K562 (cell line): Measurements from ENCODE around the gene MYL6B. TPM values are rescaled to one million over a fixed set of nuclear protein-coding genes. Genes with fewer than 3 reads are reported as not detected.

Experiments
- BCL6 ChIP-seq: fragments of 250-450 bp; sonication (Bioruptor Pico); IDR thresholded peaks from 2 replicates; pipeline ENCODE4 v1.4.0; 2020
- BRCA1 ChIP-seq, 2 experiments: fragments of 450-650 bp in 1 of 2; sonication (generic) in 1 of 2; formaldehyde crosslinking in 1 of 2; IDR thresholded peaks; 2 replicates each; pipeline versions ENCODE4 v1.5.0 to v1.6.1; 2017 to 2020; ENCODE audit warnings: mild to moderate bottlenecking in 1 of 2, missing genetic modification reagents in 1 of 2
- CBX1 ChIP-seq: sonication (generic); IDR thresholded peaks from 2 replicates; pipeline ENCODE4 v1.6.1; 2016; ENCODE audit warnings: antibody characterized with exemption, low read depth, mild to moderate bottlenecking
- CBX3 ChIP-seq, 2 experiments: IDR thresholded peaks; 1 replicate in 1 of 2; 2 replicates in 1 of 2; pipeline ENCODE4 v1.6.1; 2012; ENCODE audit warnings: inconsistent platforms in 2 of 2, low read length in 2 of 2, borderline replicate concordance in 1 of 2, control low read depth in 1 of 2
- CHCHD3 ChIP-seq: fragments of 250-450 bp; sonication (Bioruptor Pico); IDR thresholded peaks from 2 replicates; pipeline ENCODE4 v2.1.2; 2022; ENCODE audit warnings: mild to moderate bottlenecking
- FOXA3 ChIP-seq, 2 experiments: fragments of 450-650 bp in 1 of 2; sonication (generic) in 1 of 2; formaldehyde crosslinking; IDR thresholded peaks in 1 of 2; conservative IDR thresholded peaks in 1 of 2; 2 replicates each; pipeline versions ENCODE4 v1.4.0 to v1.8.0; 2020 to 2022; ENCODE audit warnings: mild to moderate bottlenecking in 2 of 2, missing genetic modification reagents in 1 of 2
- HNRNPUL1 ChIP-seq: fragments of 200-400 bp; formaldehyde crosslinking; IDR thresholded peaks from 2 replicates; pipeline ENCODE4 v1.6.1; 2017; ENCODE audit warnings: low read length
- MAZ ChIP-seq, 2 experiments: fragments of 450-650 bp in 1 of 2; sonication (generic) in 1 of 2; formaldehyde crosslinking; IDR thresholded peaks in 1 of 2; conservative IDR thresholded peaks in 1 of 2; 2 replicates each; pipeline versions ENCODE4 v1.4.0 to v1.5.0; 2020; ENCODE audit warnings: mild to moderate bottlenecking in 1 of 2, missing genetic modification reagents in 1 of 2
- MLLT1 ChIP-seq, 2 experiments: fragments of 450-650 bp; IDR thresholded peaks; 2 replicates each; pipeline ENCODE4 v1.6.1; 2016
- NCOA6 ChIP-seq: fragments of 450-650 bp; IDR thresholded peaks from 2 replicates; pipeline ENCODE4 v1.6.1; 2017; ENCODE audit warnings: mild to moderate bottlenecking
- RFX5 ChIP-seq: IDR thresholded peaks from 2 replicates; pipeline ENCODE4 v1.6.1; 2011; ENCODE audit warnings: low read depth, mild to moderate bottlenecking, improper control_type of control experiment, low read length
- SIRT6 ChIP-seq: IDR thresholded peaks from one replicate; pipeline ENCODE4 v1.6.1; 2012; ENCODE audit warnings: low read depth, mild to moderate bottlenecking, control low read depth, inconsistent platforms, low read length, moderate library complexity
- SOX6 ChIP-seq: fragments of 450-650 bp; IDR thresholded peaks from 2 replicates; pipeline ENCODE4 v1.6.1; 2014; ENCODE audit warnings: mild to moderate bottlenecking
- SREBF2 ChIP-seq: sonication (generic); formaldehyde crosslinking; IDR thresholded peaks from 2 replicates; pipeline ENCODE4 v1.4.0; 2020; ENCODE audit warnings: mild to moderate bottlenecking, missing genetic modification reagents
- ZNF77 ChIP-seq: fragments of 250-450 bp; sonication (Bioruptor Pico); IDR thresholded peaks from 2 replicates; pipeline ENCODE4 v1.5.0; 2020
- polyA plus RNA-seq, 8 experiments: library from polyadenylated mRNA; depleted of rRNA in 4 of 8; stranded (reverse) in 5 of 8; unstranded in 3 of 8; fragments of >200 nt; fragmentation: Nextera tagmentation in 2 of 8; fragmentation: Illumina TruSeq in 1 of 8; extraction: Ambion mirVana in 2 of 8; extraction: Trizol in 1 of 8; gene quantifications; 2 replicates each; pipeline versions ENCODE4 v1.2.1 to v1.2.3, GENCODE V29; 2011 to 2014; ENCODE audit warnings: inconsistent platforms in 1 of 8, missing spikeins in 1 of 8
- total RNA-seq, 7 experiments: library from RNA; depleted of rRNA in 6 of 7; stranded (reverse); fragments of >200 nt in 6 of 7; fragmentation: Illumina TruSeq in 2 of 7; extraction: Trizol in 2 of 7; gene quantifications; 2 replicates each; pipeline versions ENCODE4 v1.2.1 to v1.2.3, GENCODE V29; 2011 to 2021; ENCODE audit warnings: low replicate concordance in 1 of 7
- TF ChIP-seq, protein P1 (sequence below), 2 experiments: fragments of 450-650 bp; conservative IDR thresholded peaks; 2 replicates each; pipeline ENCODE4 v1.6.1; 2017; ENCODE audit warnings: mild to moderate bottlenecking in 2 of 2, moderate library complexity in 2 of 2
- TF ChIP-seq, protein P2 (sequence below): fragments of 450-650 bp; IDR thresholded peaks from 2 replicates; pipeline ENCODE4 v1.6.1; 2017; ENCODE audit warnings: antibody characterized with exemption, mild to moderate bottlenecking
- TF ChIP-seq, protein P3 (sequence below): IDR thresholded peaks from 3 replicates; pipeline ENCODE4 v1.6.1; 2011; ENCODE audit warnings: borderline replicate concordance, mild to moderate bottlenecking, moderate library complexity; ENCODE audit not compliant: insufficient read length; ENCODE audit errors: extremely low read depth

The MYL6B gene
- total and polyA plus RNA-seq, 9 of the 15 experiments (the other 6 are each of a cell fraction or from before 2014, with no cell fraction given) = 42.8 to 77.3 (median 68.6) TPM

DNA sequence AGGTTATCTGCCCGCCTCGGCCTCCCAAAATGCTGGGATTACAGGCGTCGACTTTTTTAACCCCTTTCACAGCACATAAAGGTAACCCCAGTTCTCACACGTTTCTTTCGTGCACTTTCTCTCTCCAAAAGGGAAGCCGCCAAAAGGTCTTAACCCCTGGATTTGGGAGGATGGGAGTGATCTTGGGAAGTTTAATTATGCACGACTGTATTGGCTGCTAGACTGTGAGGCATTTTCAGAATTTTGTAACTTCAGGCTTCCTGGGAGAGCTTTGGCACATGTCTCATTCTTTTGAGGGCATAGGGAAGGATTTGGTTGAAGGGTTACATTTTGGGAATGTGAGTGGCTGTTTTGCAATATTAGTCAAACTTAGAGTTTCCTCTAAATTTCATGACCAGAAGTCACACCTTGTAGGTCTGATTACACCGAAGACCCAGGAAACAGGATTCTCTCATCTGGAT lies 38.3 kb downstream of the MYL6B start (continued):
- TF ChIP-seq, protein P1, sequence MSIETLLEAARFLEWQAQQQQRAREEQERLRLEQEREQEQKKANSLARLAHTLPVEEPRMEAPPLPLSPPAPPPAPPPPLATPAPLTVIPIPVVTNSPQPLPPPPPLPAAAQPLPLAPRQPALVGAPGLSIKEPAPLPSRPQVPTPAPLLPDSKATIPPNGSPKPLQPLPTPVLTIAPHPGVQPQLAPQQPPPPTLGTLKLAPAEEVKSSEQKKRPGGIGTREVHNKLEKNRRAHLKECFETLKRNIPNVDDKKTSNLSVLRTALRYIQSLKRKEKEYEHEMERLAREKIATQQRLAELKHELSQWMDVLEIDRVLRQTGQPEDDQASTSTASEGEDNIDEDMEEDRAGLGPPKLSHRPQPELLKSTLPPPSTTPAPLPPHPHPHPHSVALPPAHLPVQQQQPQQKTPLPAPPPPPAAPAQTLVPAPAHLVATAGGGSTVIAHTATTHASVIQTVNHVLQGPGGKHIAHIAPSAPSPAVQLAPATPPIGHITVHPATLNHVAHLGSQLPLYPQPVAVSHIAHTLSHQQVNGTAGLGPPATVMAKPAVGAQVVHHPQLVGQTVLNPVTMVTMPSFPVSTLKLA (conservative IDR thresholded peaks at IDR 0.05) = no peak
- no peak for TF ChIP-seq MLLT1 (IDR thresholded peaks at IDR 0.05)
- TF ChIP-seq, protein P2, sequence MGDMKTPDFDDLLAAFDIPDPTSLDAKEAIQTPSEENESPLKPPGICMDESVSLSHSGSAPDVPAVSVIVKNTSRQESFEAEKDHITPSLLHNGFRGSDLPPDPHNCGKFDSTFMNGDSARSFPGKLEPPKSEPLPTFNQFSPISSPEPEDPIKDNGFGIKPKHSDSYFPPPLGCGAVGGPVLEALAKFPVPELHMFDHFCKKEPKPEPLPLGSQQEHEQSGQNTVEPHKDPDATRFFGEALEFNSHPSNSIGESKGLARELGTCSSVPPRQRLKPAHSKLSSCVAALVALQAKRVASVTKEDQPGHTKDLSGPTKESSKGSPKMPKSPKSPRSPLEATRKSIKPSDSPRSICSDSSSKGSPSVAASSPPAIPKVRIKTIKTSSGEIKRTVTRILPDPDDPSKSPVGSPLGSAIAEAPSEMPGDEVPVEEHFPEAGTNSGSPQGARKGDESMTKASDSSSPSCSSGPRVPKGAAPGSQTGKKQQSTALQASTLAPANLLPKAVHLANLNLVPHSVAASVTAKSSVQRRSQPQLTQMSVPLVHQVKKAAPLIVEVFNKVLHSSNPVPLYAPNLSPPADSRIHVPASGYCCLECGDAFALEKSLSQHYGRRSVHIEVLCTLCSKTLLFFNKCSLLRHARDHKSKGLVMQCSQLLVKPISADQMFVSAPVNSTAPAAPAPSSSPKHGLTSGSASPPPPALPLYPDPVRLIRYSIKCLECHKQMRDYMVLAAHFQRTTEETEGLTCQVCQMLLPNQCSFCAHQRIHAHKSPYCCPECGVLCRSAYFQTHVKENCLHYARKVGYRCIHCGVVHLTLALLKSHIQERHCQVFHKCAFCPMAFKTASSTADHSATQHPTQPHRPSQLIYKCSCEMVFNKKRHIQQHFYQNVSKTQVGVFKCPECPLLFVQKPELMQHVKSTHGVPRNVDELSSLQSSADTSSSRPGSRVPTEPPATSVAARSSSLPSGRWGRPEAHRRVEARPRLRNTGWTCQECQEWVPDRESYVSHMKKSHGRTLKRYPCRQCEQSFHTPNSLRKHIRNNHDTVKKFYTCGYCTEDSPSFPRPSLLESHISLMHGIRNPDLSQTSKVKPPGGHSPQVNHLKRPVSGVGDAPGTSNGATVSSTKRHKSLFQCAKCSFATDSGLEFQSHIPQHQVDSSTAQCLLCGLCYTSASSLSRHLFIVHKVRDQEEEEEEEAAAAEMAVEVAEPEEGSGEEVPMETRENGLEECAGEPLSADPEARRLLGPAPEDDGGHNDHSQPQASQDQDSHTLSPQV = peak; percentile 19
- TF ChIP-seq CHCHD3 (CRISPR knock-in tag) = no peak
- TF ChIP-seq NCOA6 = no peak
- no peak for TF ChIP-seq MAZ (CRISPR knock-in tag; conservative IDR thresholded peaks at IDR 0.05 in 1 of 2, IDR thresholded peaks at IDR 0.05 in 1 of 2)
- no peak for TF ChIP-seq SOX6
- TF ChIP-seq BRCA1 (IDR thresholded peaks at IDR 0.05) = no peak
- no peak for TF ChIP-seq BRCA1 (CRISPR knock-in tag; IDR thresholded peaks at IDR 0.05)
- TF ChIP-seq, protein P3, sequence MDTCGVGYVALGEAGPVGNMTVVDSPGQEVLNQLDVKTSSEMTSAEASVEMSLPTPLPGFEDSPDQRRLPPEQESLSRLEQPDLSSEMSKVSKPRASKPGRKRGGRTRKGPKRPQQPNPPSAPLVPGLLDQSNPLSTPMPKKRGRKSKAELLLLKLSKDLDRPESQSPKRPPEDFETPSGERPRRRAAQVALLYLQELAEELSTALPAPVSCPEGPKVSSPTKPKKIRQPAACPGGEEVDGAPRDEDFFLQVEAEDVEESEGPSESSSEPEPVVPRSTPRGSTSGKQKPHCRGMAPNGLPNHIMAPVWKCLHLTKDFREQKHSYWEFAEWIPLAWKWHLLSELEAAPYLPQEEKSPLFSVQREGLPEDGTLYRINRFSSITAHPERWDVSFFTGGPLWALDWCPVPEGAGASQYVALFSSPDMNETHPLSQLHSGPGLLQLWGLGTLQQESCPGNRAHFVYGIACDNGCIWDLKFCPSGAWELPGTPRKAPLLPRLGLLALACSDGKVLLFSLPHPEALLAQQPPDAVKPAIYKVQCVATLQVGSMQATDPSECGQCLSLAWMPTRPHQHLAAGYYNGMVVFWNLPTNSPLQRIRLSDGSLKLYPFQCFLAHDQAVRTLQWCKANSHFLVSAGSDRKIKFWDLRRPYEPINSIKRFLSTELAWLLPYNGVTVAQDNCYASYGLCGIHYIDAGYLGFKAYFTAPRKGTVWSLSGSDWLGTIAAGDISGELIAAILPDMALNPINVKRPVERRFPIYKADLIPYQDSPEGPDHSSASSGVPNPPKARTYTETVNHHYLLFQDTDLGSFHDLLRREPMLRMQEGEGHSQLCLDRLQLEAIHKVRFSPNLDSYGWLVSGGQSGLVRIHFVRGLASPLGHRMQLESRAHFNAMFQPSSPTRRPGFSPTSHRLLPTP = no peak
- no peak for TF ChIP-seq CBX1
- TF ChIP-seq FOXA3 (CRISPR knock-in tag; conservative IDR thresholded peaks at IDR 0.05 in 1 of 2, IDR thresholded peaks at IDR 0.05 in 1 of 2) = no peak
- no peak for TF ChIP-seq HNRNPUL1
- no peak for TF ChIP-seq RFX5
- no peak for TF ChIP-seq SREBF2
- no peak for TF ChIP-seq BCL6 (CRISPR knock-in tag)
- no peak for TF ChIP-seq ZNF77 (CRISPR knock-in tag)
- no peak for TF ChIP-seq SIRT6
- TF ChIP-seq CBX3 (IDR thresholded peaks at IDR 0.05; ENCODE audit: borderline replicate concordance in 1 of 2, low read length in 2 of 2) = no peak
